A673 (cell line): ENCODE data around the gene NUCKS1. TPM values are rescaled to one million over a fixed set of nuclear protein-coding genes. Genes with fewer than 3 reads are reported as not detected.

ENCODE experiments used
- BruUV-seq: library from RNA; stranded (reverse); fragments of 400-500 nt; replicated peaks from 2 replicates; lab custom pipeline; 2021; lab: Mats Ljungman, UMichigan
- CTCF ChIA-PET: fragments of 300-600 bp; sonication (Branson Sonifier 250); formaldehyde crosslinking; loops from one replicate; lab custom pipeline; 2022; ENCODE audit warnings: antibody characterized with exemption; lab: Charles Lee
- POLR2A ChIA-PET: fragments of 300-600 bp; sonication (Branson Sonifier 250); formaldehyde crosslinking; loops from one replicate; lab custom pipeline; 2022; ENCODE audit warnings: antibody characterized with exemption; ENCODE audit not compliant: low non-redundant PET; lab: Charles Lee
- DNase-seq: peaks from one replicate; pipeline ENCODE4 v3.0.0-alpha.2; 2015; ENCODE audit warnings: low spot score
- H3K27ac ChIP-seq: fragments of 200-600 bp; sonication (generic); 2 replicates; pipeline ENCODE4 v1.5.1; 2016; ENCODE audit warnings: mixed run types, low read depth, mild to moderate bottlenecking, mixed read lengths, antibody characterized with exemption, low read length; ENCODE audit not compliant: poor library complexity, severe bottlenecking
- H3K27me3 ChIP-seq: fragments of 200-600 bp; sonication (generic); replicated peaks from 2 replicates; pipeline ENCODE4 v1.6.1; 2017; ENCODE audit warnings: mixed run types, low read depth, mild to moderate bottlenecking, mixed read lengths, antibody characterized with exemption, low read length; ENCODE audit not compliant: insufficient read depth, poor library complexity
- H3K36me3 ChIP-seq: fragments of 200-600 bp; sonication (generic); 2 replicates; pipeline ENCODE4 v1.6.1; 2016; ENCODE audit warnings: mixed run types, mild to moderate bottlenecking, mixed read lengths, antibody characterized with exemption, low read length; ENCODE audit not compliant: insufficient read depth, poor library complexity, severe bottlenecking
- H3K4me1 ChIP-seq: fragments of 200-600 bp; sonication (generic); 2 replicates; pipeline ENCODE4 v1.6.1; 2017; ENCODE audit warnings: mixed run types, mild to moderate bottlenecking, mixed read lengths, antibody characterized with exemption, low read length; ENCODE audit not compliant: insufficient read depth, poor library complexity, severe bottlenecking
- H3K4me3 ChIP-seq: fragments of 200-600 bp; sonication (generic); 2 replicates; pipeline ENCODE4 v1.5.1; 2016; ENCODE audit warnings: low read depth, mixed run types, mild to moderate bottlenecking, mixed read lengths, low read length; ENCODE audit not compliant: poor library complexity, severe bottlenecking
- H3K9me3 ChIP-seq: fragments of 200-600 bp; sonication (generic); 2 replicates; pipeline ENCODE4 v1.6.1; 2016; ENCODE audit warnings: mixed run types, low read depth, mild to moderate bottlenecking, mixed read lengths, antibody characterized with exemption, low read length; ENCODE audit not compliant: poor library complexity, severe bottlenecking
- CTCF ChIP-seq: fragments of 300-800, 200-600 bp; sonication (generic); conservative IDR thresholded peaks from 2 replicates; pipeline ENCODE4 v1.5.1; 2017; ENCODE audit warnings: low read depth, mild to moderate bottlenecking, antibody characterized with exemption, low read length, moderate library complexity, mixed read lengths
- EZH2 ChIP-seq: fragments of 200-600 bp; sonication (generic); IDR thresholded peaks from 2 replicates; pipeline ENCODE4 v1.6.1; 2017; ENCODE audit warnings: borderline replicate concordance, low read depth, mild to moderate bottlenecking, mixed read lengths, antibody characterized with exemption, low read length; ENCODE audit not compliant: poor library complexity, severe bottlenecking
- intact Hi-C: fragments of 100-400 bp; cut with micrococcal nuclease; formaldehyde crosslinking; loops from one replicate; pipeline ENCODE4 v1.10.0; 2022; ENCODE audit not compliant: unreplicated experiment
- total RNA-seq: library from RNA; stranded (reverse); gene quantifications from 2 replicates; pipeline ENCODE4 v1.2.3, GENCODE V29; 2021

NUCKS1 gene
- total RNA-seq, 1 experiment from 2014 or later, result 437 TPM

GRCh38 chr1:205714190-205714905 is 35.6 kb downstream of the NUCKS1 start:
- no peaks in the 10 kb centered on the region for H3K27me3 ChIP-seq
- H3K4me1 ChIP-seq, result no peaks in the 10 kb centered on the region
- intact Hi-C loops, result no loop called here
- no peaks in the 10 kb centered on the region for H3K9me3 ChIP-seq
- no peak for TF ChIP-seq EZH2
- TF ChIP-seq CTCF, result no peak
- H3K4me3 ChIP-seq, result no peak overlapping the region
- peaks cover 76% of the 10 kb centered on the region for H3K36me3 ChIP-seq
- CTCF ChIA-PET, result no interaction called here
- H3K27ac ChIP-seq, result peak overlapping the region; percentile 6
- peak; percentile 26 for DNase-seq
- POLR2A ChIA-PET, result interaction anchor here (0.6 kb wide), 1 partner anchor 8 kb away, joined by 3 read pairs; no protein-coding TSS in a partner anchor
- BruUV-seq, result no TSS peak

- CTCF ChIA-PET, result interaction anchor here (1.0 to 2.7 kb wide), 7 partner anchors 11 to 266 kb away, joined by 3 to 34 read pairs (median 6); no protein-coding TSS in a partner anchor
- no peaks in the 10 kb centered on the region for H3K4me1 ChIP-seq
- intact Hi-C loops, result loop anchor here (1.0 to 2.0 kb wide), 3 partner anchors 52 to 183 kb away; no protein-coding TSS in a partner anchor
- DNase-seq, result peak; percentile 82
- no peak overlapping the region for H3K27ac ChIP-seq
- H3K4me3 ChIP-seq, result no peak overlapping the region
- no TSS peak for BruUV-seq
- H3K9me3 ChIP-seq, result no peaks in the 10 kb centered on the region
- H3K27me3 ChIP-seq, result no peaks in the 10 kb centered on the region
- peaks cover 46% of the 10 kb centered on the region for H3K36me3 ChIP-seq
- TF ChIP-seq EZH2 (no peak), CTCF (peak; percentile 94)
- POLR2A ChIA-PET, result interaction anchor here (0.5 kb wide), 1 partner anchor 123 kb away, joined by 15 read pairs; no protein-coding TSS in a partner anchor
These were observed 38.6 kb downstream of the NUCKS1 start for GRCh38 chr1:205711105-205712048.
